Measurements from ENCODE around the gene RGS9.

- TF ChIP-seq EZH2 (optimal IDR thresholded peaks at IDR 0.05; ENCODE audit: low read depth, low read length): no peak
- no peak for TF ChIP-seq CTCF (IDR thresholded peaks at IDR 0.05; ENCODE audit: low read length)
Measured at GRCh38 chr17:65156835-65157565, 19.8 kb downstream of the RGS9 start.

Data from MM.1S (cell line).